Activated gamma-delta T cell treated with Interleukin-2 at 50 U/mL for 16 hours (primary cell): ENCODE results near the gene MRC2.

Experiments used
- DNase-seq: peaks from one replicate; pipeline ENCODE4 v3.0.0-alpha.2; 2020

Gene MRC2

GRCh38 chr17:62724398-62725146 is 97.1 kb downstream of the MRC2 start:
- DNase-seq, result peak; percentile 64

DNA sequence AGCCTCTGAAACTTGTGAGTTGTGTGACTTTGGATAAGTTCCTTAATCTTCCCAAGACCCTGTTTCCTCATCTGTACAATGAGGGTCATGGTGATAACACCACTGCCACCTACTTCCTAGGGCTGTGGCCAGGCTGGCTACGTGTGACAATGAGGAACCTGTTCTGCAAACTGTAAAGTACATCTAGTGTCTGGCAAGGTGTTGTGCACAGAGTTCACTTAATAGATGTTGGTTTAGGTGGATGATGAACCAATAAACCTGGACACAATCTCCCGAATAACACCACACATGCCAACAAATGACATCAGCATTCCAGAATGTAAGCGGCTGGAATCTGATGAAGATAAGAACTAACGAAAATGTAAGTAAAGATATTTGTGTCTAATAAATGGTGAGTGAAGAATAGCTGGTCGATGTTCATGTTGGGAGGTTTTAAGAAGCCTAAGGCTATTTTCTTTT is 98.3 kb downstream of the MRC2 start:
- DNase-seq, result no peak

- no peak for DNase-seq
These were observed 100.6 kb downstream of the MRC2 start for GRCh38 chr17:62727916-62728672.

GRCh38 chr17:62732125-62732524 is 104.7 kb downstream of the MRC2 start:
- no peak for DNase-seq

DNA sequence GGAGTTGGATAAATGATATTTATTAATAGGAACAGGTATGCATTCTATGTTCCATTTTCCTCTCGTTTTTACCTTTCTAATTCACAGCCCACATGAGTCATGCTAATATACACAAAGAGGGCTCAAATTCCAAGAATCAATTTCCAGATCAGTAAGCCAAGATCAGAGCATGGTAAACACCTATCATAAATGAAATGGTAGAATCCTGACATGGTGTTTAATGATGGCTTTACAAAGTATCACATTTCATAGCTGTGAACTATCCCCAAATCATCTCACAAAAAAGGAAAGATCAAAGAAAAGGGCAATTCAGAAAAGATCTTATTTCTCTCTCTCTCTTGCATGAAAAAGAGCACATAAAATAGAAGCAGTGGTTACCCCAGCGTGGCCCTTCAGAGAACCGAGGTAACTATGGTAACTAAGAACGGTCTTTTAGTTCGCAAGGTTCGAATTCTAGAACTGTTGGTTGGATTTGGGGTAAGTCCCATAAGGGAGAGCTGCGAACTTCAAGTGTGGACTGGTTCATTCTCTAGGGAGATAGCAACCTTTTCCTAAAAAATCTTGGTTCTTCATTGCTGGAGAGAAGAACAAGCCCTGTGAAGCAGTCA is 107.7 kb downstream of the MRC2 start:
- no peak for DNase-seq

- no peak for DNase-seq
These were observed 110.0 kb downstream of the MRC2 start for GRCh38 chr17:62737513-62737912.

- DNase-seq, result no peak
These were observed 110.8 kb downstream of the MRC2 start for GRCh38 chr17:62738281-62738680.

DNA sequence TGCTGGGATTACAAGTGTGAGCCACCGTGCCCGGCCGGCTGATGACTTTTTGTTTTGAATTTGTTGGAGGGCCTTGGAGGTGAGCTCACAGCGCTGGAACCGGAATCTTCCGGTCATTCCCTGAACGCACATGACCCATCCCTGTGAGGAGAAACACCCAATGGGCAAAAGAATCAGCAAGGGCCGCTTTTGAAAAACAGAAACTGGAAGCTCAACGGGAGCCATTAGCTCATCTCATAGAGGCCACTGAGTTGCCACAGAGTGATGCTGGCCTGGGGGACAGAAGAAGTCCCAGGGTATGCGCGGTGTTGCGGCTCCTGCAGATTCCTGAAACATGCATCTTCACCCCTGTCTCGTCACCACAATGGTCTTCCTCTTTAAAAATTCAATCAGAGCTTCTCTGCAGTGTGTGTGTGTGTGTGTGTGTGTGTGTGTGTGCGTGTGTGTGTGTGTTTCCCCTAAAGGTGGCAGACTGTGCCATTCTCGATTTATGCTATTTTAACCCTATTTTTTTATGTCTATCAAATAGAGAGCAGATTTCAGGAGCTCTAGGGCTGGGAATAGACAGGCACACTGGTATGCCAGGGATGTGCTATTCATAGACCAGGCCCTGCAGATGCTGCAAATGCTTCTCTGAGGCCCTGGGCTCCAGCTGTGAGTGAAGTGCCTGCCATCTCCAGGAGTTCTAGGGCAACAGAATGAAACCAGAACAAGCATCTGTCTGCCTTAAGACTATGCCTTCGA is 112.3 kb downstream of the MRC2 start:
- DNase-seq, result no peak

- DNase-seq, result no peak
These were observed 113.8 kb downstream of the MRC2 start for GRCh38 chr17:62741290-62741689.
